Measurements from ENCODE around the gene TUBE1. TPM values are rescaled to one million over a fixed set of nuclear protein-coding genes. Genes with fewer than 3 reads are reported as not detected.
A peak's percentile ranks its signal among the peaks of the same experiment; 100 is the strongest.

Gene TUBE1
- total and polyA plus RNA-seq, 8 donors = 7.6 to 17.7 (median 9.7) TPM

DNA sequence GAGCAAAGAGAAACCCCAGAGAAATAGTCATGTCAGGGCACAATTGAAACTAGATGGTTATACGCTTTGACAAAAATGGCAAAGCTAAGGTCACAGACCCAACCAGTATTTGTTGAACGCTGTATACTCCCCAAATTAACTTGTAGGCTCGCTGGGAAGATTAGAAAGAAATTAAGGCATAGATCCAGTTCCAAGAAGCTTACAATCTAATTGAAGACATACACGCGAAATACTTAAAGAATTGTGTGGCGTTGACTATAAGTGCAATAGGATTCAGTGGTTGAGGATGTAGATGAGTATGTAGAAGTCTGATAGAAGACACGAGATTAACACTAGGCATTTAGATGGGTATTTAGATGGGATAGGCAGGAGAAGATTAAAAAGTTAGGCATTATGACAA, 634 bp upstream of the TUBE1 start:
- H3K4me1 ChIP-seq = peaks cover 5 to 10% (median 10%) of the 10 kb centered on the region in 3 donors
- 19 to 20% methylated on average over 7 of the region's 7 CpGs for WGBS, 2 donors
- H3K9me3 ChIP-seq = no peaks in the 10 kb centered on the region
- no peaks in the 10 kb centered on the region for H3K36me3 ChIP-seq
- H3K4me3 ChIP-seq = peak overlapping the region; percentile 69 to 89 (median 76)
- FAIRE-seq (no peak), DNase-seq (no peak), ATAC-seq (no peak)
- intact Hi-C loops (cut with DNase I) = no loop called here
- TF ChIP-seq, protein P1, sequence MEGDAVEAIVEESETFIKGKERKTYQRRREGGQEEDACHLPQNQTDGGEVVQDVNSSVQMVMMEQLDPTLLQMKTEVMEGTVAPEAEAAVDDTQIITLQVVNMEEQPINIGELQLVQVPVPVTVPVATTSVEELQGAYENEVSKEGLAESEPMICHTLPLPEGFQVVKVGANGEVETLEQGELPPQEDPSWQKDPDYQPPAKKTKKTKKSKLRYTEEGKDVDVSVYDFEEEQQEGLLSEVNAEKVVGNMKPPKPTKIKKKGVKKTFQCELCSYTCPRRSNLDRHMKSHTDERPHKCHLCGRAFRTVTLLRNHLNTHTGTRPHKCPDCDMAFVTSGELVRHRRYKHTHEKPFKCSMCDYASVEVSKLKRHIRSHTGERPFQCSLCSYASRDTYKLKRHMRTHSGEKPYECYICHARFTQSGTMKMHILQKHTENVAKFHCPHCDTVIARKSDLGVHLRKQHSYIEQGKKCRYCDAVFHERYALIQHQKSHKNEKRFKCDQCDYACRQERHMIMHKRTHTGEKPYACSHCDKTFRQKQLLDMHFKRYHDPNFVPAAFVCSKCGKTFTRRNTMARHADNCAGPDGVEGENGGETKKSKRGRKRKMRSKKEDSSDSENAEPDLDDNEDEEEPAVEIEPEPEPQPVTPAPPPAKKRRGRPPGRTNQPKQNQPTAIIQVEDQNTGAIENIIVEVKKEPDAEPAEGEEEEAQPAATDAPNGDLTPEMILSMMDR (IDR thresholded peaks at IDR 0.05) = no peak
- H3K27ac ChIP-seq = peak overlapping the region; percentile 58 to 85 (median 78)
- no peaks in the 10 kb centered on the region for H3K27me3 ChIP-seq

DNA sequence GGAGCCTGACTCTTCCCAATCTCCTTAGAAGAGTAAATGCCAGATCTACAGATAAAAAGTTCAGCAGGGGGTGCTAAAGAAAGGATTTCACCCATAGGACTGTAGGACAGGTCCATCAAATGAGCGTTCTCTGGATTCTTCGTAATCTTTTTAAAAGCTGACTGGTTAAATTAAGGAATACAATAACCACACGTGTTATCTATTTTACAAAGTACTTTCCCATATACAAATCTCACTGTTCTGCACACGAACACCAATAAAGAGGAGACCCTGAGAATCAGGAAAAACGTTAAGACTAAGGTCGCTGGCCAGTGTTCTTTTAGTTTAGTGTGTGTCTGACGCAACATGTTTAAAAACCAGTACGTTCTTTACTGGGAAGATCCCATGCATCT, 542 bp downstream of the TUBE1 start:
- ATAC-seq (peak; percentile 27 to 69 (median 38)), DNase-seq (no peak), FAIRE-seq (peak; percentile 9)
- Histone ChIP-seq H3K36me3 (no peaks in the 10 kb centered on the region), H3K9me3 (no peaks in the 10 kb centered on the region), H3K4me1 (peaks cover 5 to 10% (median 10%) of the 10 kb centered on the region in 3 donors), H3K4me3 (peak overlapping the region; percentile 69 to 89 (median 76)), H3K27ac (peak overlapping the region; percentile 58 to 85 (median 78)), H3K27me3 (no peaks in the 10 kb centered on the region)
- TF ChIP-seq, protein P1 (IDR thresholded peaks at IDR 0.05) = no peak
- intact Hi-C loops (cut with DNase I) = no loop called here
- WGBS, 2 donors = 0 to 1% methylated on average over 8 of the region's 8 CpGs

DNA sequence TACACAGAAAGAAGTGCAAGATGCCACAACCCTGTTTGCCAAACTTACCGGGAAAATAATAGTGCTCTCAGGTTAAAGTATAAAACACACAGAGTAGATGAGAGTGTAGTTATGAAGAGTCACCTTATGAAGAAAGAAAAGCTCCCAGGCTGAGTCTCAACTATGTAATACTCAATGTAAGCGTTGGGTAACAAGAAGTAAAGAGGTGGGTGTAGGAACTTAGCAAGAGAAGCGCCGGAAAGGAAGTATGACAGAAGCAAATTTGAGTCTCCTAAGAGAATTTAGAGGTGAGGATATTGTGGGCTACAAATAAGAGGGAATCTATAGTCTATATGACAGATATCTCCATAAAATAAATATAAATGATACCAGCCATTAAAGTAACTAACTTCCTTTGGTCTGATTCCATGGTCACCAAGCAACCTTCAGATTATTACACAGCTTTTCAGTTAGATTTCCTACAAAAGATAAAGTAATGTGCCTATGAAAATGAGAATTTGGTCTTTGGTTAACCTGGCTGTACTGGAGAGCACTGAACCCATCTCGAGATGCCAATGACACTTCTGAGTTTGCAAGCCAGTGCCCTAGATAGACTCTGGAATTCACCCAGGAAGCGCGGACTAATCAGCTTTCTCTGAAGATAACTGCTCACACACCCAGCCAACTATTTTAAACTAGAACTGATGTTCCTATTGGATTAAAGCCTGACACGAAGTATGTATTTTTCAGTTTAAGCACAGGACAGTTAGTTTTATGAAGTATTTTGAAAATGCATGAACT, 1.8 kb downstream of the TUBE1 start:
- 68 to 74% methylated on average over 8 of the region's 8 CpGs for WGBS, 2 donors

DNA sequence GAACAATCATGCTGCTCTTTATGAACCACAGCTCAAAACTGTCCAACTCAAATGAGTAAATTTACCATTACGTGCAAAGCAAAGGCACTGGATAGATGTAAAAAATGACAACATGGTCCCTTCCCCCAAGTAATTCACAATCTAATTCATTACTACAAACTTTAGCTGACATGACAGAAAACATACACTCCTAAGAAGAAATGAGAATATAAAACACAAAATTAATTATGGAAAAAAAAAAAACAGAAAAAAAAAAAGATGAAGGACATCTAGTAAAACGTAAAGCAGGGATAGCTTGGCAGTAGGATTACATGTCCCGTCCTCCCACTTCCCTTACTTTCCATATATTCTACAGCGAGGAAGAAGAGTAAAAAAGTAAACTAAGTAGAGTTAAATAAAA, 5.7 kb downstream of the TUBE1 start:
- Histone ChIP-seq H3K36me3 (peaks cover 0 to 20% (median 0%) of the 10 kb centered on the region in 3 donors), H3K27me3 (no peaks in the 10 kb centered on the region), H3K4me1 (peaks cover 5 to 10% (median 9%) of the 10 kb centered on the region in 3 donors), H3K4me3 (no peak overlapping the region), H3K27ac (no peak overlapping the region), H3K9me3 (no peaks in the 10 kb centered on the region)
- intact Hi-C loops (cut with DNase I) = no loop called here
- ATAC-seq (no peak), FAIRE-seq (no peak), DNase-seq (no peak)
- TF ChIP-seq, protein P1 (IDR thresholded peaks at IDR 0.05) = no peak
- 84 to 90% methylated on average over 4 of the region's 4 CpGs for WGBS, 2 donors

More for the DNA sequence above, 1.8 kb downstream of the TUBE1 start:
- no peak for FAIRE-seq
- H3K27me3 ChIP-seq = no peaks in the 10 kb centered on the region
- H3K4me1 ChIP-seq = peaks cover 5 to 10% (median 10%) of the 10 kb centered on the region in 3 donors
- no peak for ATAC-seq
- TF ChIP-seq, protein P1 (IDR thresholded peaks at IDR 0.05) = no peak
- H3K4me3 ChIP-seq = no peak overlapping the region
- H3K27ac ChIP-seq = no peak overlapping the region
- no peaks in the 10 kb centered on the region for H3K9me3 ChIP-seq
- peaks cover 0 to 2% (median 0%) of the 10 kb centered on the region in 3 donors for H3K36me3 ChIP-seq
- intact Hi-C loops (cut with DNase I) = no loop called here
- no peak for DNase-seq

DNA sequence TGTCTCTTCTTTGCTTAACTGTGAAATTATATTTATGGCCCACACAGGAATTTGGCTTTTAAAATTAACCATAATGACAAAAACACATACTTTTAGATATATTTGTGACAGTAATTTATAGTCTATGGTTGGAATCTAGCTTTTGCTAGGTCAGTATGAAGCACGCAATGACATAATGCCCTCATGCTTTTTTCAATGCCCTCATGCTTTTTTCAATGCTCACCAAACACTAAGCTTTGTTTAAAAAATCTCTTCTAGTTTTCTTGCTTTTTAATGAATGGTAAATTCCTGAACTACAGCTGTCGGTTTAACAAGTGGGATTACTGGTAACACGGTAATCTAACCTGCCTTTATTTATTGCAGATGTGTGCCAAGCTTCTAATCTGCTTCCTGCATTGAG, 20.7 kb downstream of the TUBE1 start:
- H3K4me3 ChIP-seq = no peak overlapping the region
- H3K36me3 ChIP-seq = peaks cover 0 to 13% (median 0%) of the 10 kb centered on the region in 3 donors
- no peaks in the 10 kb centered on the region for H3K9me3 ChIP-seq
- no peaks in the 10 kb centered on the region for H3K4me1 ChIP-seq
- intact Hi-C loops (cut with DNase I) = no loop called here
- H3K27ac ChIP-seq = no peak overlapping the region
- no peaks in the 10 kb centered on the region for H3K27me3 ChIP-seq
- TF ChIP-seq, protein P1 (IDR thresholded peaks at IDR 0.05) = no peak
- ATAC-seq = no peak
- WGBS, 2 donors = 41 to 57% methylated on average over 3 of the region's 3 CpGs
- no peak for DNase-seq
- no peak for FAIRE-seq
